SKM-1 (cell line): ENCODE data around the gene CYP1A2.
"Not testable (repeated sequence)": the region's sequence is repeated elsewhere in the genome, so short reads cannot be mapped to it uniquely, and the experiment has no call there.

Experiments used
- DNase-seq: peaks from one replicate; lab custom pipeline; 2025; ENCODE audit not compliant: unreplicated experiment; lab: John Stamatoyannopoulos, UW

Gene CYP1A2

DNA sequence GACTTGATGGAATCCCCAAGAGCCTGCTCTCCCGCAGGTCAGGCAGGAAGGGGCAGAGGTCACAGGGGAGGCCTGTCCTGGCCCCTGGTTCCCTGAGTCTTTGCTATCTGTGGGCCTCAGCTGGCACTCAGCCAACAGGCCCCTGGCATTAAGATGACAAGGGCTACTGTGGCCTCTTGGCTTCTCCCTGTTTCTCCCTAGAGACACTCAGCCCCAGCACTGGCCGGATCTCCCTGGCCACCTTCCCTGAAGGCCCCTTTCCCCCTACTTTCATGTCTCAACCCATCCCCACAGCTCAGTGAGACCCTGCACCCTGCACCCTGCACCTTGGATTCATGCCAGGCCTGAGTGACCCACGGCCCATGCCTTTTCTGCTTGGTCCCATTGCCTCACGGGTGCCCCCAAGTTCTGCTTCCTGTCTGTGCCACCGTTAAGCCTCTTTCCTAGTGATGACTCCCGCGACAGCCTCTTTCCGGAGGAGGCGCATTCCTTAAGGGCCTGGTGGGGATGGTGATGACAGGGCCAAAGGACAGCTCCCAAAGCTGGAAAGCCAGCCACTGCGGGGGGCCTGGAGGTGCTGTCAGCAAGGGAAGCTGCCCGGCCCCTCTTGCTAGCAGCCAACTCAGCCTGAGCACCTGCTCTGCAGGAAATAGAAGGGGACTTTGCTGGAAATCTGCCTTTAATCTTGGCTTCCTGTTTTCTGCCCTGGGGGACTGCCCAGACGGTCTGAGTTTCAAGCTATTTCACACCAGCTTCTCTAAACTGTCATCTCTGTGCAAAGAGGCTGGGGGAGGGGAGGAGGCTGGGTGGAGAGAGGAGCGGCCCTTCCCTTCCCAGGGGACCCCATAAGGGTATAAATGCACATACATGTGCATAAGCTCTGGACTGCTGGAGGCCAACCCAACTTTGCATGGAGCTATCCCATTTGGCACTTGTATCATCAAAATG is 28.4 kb downstream of the CYP1A2 start:
- peak; percentile 87 for DNase-seq

DNA sequence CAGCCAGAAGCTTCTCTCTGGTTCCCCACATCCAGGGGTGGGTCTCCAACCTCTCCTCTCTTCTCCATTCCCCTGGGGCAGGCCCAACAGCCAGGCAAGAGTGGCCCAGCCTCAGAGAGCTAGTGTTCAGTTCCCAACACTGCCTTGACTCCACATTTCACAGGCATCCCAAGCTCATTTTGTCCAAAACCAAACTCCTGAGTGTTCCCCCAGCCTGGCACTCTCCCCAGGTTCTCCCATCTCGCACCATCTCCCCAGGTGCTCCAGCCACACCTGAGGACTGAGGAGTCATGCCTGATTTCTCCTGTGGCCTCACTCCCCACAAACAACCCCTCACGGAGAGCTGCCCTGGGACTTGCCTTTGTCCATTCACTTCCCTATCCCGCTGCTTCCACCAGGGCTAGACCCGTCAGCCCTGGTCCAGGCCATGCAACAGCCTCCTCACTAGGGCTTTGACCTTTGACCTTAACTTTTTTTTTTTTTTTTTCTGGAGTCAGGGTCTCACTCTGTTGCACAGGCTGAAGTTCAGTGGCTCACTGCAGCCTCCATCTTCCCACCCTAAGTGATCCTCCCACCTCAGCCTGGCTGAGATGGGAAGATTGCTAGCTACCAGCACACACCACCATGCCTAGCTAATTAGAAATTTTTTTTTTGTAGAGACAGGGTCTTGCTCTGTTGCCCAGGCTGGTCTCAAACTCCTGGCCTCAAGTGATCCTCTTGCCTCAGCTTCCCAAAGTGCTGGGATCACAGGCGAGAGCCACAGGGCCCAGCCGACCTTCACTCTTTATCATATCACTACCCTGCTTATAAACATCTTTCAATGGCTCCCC is 29.3 kb downstream of the CYP1A2 start:
- no peak for DNase-seq

DNA sequence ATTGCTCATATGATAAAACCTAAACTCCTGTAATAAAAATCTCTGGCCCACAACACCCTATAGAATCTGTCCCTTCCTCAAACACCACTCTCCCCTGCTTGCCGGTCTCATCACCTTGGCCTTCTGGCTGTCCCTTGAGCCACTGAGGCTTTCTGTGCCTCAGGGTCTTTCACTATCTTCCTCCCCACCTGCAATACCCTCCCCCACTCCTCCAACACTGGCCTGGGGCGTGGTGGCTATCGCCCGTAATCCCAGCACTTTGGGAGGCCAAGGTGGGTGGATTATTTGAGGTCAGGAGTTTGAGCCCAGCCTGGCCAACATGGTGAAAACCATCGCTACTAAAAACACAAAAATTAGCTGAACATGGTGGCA is 29.9 kb downstream of the CYP1A2 start:
- no peak for DNase-seq

DNA sequence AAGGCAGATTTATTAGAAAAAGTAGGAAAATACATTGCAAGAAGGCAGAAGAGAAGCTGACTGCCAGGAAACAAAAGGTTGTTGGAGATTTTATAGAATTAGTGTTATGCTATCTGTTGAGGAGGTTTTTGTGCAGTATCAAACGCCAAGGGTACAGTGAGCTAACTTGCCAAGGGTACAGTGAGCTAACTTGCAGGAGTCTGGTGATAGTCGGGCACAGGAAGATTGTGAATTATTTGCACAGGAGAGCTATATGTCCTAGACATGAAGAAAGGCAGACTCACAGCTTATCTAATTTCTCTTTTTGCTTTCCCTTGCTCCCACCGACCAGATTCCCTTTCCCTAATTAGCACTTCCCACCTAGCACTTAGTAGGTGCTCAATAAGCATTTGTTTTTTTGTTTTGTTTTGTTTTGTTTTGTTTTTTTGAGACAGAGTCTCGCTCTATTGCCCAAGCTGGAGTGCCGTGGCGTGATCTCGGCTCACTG is 30.6 kb downstream of the CYP1A2 start:
- no peak for DNase-seq

DNA sequence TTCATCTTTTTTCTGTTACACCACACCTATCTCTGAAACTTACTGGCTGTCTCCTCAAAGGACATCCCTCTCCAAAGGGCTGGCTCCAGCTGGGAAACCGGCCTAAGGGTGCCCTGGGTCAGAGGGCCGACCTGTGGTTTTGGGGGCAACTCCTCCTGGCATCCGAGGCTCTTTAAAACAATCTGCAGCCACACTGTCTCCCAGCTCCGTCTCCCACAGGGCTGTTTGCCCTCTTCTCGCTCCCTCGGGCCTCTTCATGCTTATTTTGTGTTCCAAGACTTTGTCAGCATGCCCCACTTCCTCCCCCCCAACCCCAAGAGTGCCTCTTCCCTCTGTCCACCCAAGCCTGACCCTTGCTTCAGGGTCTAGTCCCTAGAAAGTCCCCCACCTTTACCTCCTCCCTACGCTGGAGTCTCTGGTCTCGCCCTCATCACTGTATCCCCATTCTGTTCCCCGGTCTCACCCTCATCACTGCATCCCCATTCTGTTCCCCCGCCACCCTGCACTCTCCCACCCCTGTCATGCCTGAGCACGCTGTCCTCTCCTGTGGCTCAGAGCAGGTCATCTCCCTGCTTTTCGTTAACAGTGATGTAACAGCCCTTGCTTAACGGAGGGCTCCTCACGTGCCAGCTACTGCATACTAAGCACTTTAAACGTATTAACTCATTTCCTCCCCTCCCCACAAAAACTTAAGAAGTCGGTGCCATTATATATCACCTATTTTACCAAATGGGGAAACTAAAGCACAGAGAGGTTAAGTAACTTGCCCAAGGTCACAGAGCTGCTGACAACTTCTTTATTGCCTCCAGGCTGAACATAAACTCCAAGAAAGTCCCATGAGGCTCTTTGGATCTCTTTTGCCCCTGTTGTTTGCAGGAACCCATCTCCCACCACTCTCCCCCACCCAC is 32.1 kb downstream of the CYP1A2 start:
- DNase-seq = peak; percentile 89

DNA sequence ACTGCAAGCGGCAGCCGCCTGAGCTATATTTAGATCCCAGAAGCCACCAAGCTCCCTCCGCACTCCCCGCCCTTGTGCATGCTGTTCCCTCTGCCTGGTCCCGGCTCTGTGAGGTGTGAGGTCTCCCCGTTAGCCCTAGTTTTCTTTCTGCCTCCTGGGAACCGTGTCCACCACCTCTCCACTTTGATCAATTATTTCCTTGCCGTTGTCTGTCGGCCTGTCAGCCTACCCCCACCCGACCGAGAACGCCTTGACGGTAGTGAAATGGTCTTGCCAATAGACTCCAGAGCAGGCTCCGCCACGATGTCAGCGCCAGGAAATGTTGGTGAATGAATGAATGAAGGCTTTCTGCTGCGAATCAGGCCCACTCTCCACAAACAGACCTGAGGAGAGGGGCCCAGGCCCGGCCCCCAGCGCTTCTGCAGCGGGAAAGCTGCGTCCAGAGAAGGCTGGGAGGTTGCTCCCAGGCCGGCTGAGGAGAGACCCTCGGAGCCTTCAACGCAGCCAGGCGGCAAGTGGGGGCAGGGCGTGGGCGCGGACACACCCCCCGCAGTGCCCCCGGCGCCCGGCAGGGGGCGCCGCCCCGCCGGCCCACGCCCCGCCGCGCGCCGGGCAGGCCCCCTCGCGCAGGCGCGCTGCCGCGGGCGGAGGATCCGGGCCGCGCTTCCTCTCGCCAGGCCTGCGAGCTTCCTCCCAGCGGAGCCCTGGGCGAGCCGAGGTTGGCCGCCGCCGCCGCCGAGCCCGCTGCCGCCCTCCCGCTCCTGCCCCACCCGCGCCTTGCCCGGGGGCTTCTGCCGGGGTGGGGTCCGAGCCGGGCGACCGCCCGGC is 33.0 kb downstream of the CYP1A2 start, which contains the start of gene CSK:
Gene CSK, plus strand, starts transcription at position 650 of the 828 bp plus-strand sequence. CDS start 16,218 bp downstream, outside the sequence.
- peak; percentile 56 for DNase-seq

DNA sequence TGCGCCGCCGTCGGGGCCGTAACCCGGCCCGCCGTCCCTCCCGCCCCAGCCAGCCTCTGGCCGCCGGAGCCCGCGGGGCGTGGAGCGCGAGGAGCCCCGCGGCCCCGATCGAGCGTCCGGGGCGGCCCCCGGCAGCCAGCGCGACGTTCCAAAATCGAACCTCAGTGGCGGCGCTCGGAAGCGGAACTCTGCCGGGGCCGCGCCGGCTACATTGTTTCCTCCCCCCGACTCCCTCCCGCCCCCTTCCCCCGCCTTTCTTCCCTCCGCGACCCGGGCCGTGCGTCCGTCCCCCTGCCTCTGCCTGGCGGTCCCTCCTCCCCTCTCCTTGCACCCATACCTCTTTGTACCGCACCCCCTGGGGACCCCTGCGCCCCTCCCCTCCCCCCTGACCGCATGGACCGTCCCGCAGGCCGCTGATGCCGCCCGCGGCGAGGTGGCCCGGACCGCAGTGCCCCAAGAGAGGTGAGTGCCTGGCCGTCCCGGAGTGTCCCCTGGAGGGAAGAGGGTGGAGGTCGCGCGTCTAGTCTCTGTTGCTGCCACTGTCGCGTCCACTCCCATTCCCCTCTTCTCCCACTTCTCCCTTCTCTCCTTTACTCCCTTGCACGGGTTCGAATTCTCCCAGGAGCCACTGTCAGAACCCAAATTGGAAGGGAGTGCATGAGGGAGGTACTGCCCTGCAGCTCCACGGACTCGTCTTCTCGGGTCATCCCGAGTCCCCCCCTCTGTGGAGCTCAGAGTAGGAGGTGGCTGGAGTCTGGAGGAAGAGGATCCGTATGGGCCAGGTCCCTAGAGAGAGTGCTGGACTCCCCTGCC is 33.8 kb downstream of the CYP1A2 start:
- no peak for DNase-seq

DNA sequence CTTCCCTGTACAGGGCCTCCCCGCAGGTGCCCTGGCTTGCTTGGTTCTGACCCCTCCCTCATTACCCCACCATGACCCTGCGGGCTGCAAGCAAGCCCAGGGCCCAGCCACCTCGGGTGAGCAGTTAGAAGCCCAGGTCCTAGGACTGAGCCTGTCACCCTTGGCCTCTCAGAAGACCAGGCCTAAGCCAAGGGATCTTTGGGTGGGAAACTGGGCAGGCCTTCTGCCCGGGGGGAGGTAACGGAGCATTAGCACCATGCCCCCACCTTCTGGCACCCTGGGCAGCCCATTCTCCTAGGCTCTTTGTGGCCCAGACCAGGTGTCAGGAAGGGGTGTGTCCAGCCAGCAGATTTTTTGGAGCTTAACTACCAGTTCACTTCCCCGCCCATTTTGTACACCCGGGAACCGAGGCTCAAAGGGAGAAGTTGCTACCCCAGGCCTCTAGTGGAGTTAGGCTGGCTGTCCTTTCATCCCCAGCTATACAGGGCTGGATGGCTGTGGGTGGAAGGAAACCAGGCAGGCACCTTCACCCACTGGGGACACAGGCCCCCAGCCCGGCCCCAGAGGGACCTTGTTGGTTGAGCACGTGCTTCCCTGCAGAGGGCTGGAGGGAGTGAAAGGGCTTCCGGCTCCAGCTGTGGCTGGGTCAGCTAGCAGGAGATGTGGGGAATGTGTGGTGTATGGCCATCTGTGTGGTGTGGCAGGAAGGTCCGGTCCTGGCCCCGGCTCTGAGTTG is 34.6 kb downstream of the CYP1A2 start:
- peak; percentile 60 for DNase-seq

DNA sequence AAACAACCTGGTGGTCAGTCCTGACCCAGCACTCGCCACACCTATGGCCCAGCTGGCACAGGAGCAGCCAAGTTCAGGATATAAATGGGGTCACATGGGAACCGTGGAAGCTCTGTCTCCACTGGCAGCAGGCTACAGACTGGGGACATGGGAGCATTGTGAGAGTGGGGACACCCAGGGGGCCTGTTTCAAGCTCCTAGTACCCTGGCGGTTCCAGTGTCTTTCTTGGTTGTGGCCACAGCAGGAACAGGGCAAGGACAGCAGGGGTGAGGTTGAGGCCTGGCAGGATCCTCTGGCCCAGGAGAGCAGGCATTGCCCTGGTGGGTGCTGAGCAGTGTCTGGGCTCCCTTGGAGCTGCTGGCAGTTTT is 35.1 kb downstream of the CYP1A2 start:
- DNase-seq = no peak

DNA sequence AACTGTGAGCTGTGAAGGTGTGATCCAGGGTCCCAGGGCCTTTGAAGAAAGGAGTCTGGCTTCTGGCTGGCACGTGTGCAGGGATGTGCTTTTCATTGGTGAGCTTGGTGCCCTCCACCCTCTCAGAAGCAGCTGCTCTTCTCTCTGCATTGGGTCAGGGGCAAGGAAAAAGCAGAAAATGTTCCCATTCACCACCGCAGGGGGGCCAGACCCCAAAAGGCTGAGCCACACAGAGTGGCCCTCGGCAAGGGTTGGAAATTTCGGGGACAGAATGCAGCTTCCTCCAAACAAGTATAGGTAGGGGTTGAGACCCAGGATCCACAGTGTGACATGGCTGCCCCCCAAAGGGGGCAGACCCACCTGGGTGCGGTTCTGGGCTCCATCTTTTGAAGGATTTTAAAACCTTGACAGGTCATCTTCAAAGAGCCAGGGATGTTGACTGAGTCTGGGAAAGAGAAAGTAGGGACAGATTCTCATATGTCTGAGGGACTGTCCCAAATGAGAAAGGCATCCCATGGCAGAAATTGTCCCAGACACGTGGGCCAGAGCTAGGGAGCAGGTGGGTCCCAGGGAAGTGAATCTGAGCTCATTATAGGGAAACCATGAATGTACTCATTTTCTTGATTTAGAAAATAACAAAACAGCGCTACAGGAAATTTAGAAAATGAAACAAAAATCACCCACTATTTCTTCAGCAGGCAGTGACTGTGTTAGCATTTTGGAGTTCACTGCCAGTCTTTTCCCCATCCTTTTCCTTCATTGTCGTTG is 36.0 kb downstream of the CYP1A2 start:
- no peak for DNase-seq

DNA sequence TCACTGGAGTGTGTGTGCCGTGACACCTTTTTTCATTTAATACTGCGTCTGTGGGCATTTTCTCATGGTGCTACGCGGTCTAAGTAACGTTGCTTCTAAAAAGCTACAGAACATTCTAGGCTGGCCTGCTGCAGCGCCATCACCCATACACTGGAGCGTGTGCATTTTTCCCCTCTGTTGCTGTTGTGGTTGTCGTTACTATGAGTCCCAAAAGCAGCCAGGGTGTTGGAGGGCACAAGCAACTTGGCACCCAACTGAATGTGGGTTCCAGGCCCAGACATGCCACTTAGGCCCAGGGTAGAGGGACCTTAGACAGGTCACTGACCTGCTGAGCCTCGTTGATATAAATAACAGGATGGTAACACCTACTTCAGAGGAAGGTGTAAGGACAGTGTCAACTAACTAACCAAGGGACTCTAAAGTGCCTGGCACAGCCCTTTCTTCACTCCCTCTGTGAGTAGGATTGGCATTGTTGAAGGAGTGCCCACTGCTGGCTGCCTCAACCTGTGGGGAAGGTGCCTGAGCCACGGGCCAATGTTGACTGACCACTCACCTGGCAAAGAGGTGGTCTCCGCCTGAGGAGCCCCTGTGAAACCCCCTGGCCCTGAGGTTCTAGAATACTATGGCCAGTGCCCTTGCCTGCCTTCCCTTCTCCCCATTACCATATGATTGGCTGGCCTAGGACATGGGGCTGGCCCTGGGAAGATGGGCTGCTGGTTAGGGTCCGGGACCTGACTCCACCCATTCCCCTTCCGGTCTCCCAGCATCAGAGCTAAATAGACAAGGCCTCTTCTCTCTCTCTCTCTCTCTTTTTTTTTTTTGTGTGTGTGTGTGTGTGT is 36.8 kb downstream of the CYP1A2 start:
- no peak for DNase-seq

DNA sequence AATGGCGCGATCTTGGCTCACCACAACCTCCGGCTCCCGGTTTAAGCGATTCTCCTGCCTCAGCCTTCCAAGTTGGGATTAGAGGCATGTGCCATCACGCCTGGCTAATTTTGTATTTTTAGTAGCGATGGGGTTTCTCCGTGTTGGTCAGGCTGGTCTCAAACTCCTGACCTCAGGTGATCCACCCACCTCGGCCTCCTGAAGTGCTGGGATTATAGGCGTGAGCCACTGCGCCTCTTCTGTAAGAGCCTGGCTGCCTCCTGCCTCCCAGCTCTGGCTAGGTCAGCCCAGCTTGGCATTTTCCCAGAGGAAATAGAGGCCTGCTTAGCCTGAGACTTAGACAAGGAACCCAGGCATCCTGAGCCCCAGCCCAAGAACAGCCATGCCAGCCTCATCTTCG is 37.4 kb downstream of the CYP1A2 start:
- DNase-seq = not testable (repeated sequence)

DNA sequence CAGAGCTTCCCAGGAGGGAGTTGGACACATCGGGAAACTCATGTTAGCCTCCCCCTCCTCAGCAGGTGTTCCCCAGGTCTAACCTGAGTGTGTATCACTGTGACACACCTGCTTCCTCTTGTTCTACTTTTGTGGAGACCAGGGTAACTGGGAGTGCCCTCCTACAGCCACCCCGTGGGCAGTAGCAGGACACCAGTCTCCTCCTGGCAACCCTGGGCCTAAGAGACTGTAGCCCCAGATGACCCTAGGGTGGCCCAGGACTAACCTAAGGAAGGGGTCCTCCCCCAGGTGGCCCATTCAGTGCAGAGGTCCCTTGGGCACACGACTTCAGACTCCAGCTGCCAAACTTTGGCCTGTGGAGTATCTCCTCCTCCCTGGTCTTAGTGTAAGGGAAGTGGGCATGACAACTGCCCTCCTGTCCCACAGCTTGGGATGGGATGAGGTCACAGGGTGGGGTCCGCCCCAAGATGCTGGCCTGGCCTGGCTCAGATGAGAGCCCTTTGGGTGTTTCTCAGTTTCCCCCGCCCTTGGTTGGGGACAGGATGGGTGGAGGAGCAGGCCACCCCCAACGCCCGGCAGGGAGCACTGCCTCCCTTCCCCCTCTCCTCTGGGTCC is 38.0 kb downstream of the CYP1A2 start:
- no peak for DNase-seq

DNA sequence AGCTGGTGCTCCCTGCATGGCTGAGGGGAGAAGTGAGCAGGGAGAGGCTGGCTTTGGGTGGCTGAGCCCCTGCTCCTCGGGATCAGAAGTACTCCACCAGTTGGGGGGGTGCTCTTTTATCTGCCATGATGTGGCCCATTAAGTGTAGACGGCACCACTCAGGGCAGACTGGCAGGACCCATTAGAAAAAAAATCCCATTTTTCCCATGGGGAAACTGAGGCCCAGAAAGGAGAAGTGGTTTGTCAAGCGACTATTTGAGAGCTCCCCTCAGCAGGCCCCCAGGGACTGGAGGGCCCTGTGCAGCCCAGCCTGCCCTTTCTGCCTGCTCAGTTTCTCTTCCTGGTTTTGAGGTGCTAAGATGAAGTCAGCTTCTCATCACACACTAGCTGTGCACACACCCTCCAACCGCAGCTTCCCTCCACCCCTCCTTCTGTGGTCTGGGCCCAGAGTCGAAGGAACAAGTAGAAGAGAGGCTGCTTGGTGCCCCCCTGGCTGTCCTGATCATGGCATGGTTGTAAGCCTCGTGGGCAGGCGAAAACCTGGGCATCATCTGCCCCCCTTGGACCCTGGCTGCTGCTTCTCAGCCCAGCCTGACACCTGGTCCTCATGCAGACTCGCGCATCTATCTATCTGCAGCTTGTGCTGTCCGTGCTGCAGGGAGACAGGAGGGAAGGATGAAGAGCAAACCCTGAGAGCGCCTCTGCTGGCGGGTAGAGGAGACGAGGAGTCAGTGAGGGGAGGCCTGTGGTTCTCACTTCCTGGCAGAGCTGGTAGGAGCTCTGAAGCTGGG is 38.8 kb downstream of the CYP1A2 start:
- peak; percentile 98 for DNase-seq

DNA sequence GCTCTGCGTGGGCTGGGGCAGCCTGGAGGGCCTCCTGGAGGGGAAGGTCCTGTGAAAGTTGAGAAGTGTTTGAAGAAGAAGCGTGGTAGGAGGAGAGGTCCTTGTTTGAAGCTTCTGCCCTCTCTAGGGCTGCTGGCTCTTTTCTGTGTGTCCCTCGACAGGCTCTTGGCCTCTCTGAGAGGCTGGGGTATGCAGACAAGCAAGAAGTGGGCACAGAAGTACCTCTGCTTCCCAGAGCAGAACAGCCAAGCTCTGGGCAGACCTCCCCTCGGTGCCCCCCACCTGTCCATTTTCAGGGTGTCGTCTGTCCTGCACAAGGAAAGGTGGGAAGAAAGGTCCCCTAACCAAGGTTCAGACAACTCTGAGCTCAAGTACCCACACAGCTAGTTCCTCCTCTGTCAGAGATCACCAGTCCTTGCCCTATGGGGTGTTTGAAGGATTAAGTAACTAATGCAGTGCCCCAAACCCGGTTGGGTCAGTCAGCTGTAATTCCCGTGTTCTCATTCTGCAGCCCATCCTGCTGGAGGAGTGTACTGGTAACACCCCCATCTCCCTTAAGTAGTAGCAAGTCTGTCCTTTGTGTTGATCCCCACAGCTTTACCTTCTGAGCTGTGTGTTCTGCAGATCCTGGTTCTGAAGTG is 39.5 kb downstream of the CYP1A2 start:
- peak; percentile 23 for DNase-seq
